ENCODE measurements around the gene LDB3.

DNA sequence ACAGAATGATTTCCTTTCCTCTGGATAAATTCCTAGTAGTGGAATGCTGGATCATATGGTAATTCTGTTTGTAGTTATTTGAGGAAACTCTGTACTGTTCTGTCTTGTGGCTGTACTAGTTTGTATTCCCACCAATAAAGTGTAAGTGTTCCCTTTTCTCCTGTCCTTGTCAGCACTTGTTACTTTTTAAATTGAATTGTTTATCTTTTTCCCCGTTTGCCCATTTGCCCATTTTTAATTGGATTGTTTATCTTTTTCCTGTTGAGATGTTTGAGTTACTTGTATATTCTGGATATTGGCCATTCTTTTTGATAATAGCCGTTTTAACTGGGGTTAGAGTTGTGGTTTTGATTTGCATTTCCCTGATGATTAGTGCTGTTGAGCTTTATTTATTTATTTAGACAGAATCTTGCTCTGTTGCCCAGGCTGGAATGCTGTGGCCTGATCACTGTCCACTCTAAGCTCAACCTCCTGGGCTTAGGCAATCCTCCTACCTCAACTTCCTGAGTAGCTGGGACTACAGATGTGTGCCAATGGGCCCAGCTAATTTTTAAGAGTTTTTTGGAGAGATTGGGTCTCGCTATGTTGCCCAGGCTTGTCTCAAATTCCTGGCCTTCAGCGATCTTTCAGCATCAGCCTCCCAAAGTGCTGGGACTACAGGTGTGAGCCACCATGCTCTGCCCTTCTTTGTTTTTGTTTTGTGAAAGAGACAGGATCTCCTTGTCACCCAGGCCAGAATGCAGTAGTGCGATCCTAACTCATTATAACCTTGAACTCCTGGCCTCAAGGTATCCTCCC lies 111.1 kb downstream of the LDB3 start:
- TF ChIP-seq, protein P1, sequence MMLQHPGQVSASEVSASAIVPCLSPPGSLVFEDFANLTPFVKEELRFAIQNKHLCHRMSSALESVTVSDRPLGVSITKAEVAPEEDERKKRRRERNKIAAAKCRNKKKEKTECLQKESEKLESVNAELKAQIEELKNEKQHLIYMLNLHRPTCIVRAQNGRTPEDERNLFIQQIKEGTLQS (IDR thresholded peaks at IDR 0.05): no peak
- TF ChIP-seq, protein P2, sequence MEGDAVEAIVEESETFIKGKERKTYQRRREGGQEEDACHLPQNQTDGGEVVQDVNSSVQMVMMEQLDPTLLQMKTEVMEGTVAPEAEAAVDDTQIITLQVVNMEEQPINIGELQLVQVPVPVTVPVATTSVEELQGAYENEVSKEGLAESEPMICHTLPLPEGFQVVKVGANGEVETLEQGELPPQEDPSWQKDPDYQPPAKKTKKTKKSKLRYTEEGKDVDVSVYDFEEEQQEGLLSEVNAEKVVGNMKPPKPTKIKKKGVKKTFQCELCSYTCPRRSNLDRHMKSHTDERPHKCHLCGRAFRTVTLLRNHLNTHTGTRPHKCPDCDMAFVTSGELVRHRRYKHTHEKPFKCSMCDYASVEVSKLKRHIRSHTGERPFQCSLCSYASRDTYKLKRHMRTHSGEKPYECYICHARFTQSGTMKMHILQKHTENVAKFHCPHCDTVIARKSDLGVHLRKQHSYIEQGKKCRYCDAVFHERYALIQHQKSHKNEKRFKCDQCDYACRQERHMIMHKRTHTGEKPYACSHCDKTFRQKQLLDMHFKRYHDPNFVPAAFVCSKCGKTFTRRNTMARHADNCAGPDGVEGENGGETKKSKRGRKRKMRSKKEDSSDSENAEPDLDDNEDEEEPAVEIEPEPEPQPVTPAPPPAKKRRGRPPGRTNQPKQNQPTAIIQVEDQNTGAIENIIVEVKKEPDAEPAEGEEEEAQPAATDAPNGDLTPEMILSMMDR (IDR thresholded peaks at IDR 0.05 in 2 of 3, conservative IDR thresholded peaks at IDR 0.05 in 1 of 3; ENCODE audit: borderline replicate concordance in 1 of 3, insufficient read depth in 1 of 3, low read depth in 2 of 3, low read length in 2 of 3): no peak
- TF ChIP-seq EZH2phosphoT487 (IDR thresholded peaks at IDR 0.05; ENCODE audit: borderline replicate concordance) (no peak), RAD21 (IDR thresholded peaks at IDR 0.05; ENCODE audit: low read depth) (no peak), EGR1 (IDR thresholded peaks at IDR 0.05; ENCODE audit: low read depth) (no peak), POLR2AphosphoS5 (IDR thresholded peaks at IDR 0.05; ENCODE audit: low read depth, low read length) (no peak)

All from HCT116 (cell line).